Common myeloid progenitor, CD34-positive (primary cell): ENCODE data around the gene PDE8A.

Experiments
- CTCF ChIA-PET: fragments of 350-600 bp; sonication (Branson Sonifier 250); formaldehyde crosslinking; loops from one replicate; lab custom pipeline; 2021; ENCODE audit warnings: antibody characterized with exemption; lab: Charles Lee
- POLR2A ChIA-PET: fragments of 350-600 bp; sonication (Branson Sonifier 250); formaldehyde crosslinking; loops from one replicate; lab custom pipeline; 2021; ENCODE audit warnings: antibody characterized with exemption; lab: Charles Lee
- DNase-seq, 3 donors: peaks; one replicate each; pipeline versions ENCODE4 v3.0.0 to v3.0.0-alpha.2; 2013
- H3K27ac ChIP-seq, 2 experiments: 1 replicate in 1 of 2; 2 replicates in 1 of 2; pipeline ENCODE4 v1.7.0; 2013; ENCODE audit warnings: inconsistent platforms in 2 of 2, low read length in 2 of 2, mild to moderate bottlenecking in 2 of 2, low read depth in 1 of 2, moderate library complexity in 1 of 2; ENCODE audit not compliant: severe bottlenecking in 2 of 2, insufficient read depth in 1 of 2, poor library complexity in 1 of 2
- H3K27me3 ChIP-seq, 5 experiments: replicated peaks in 2 of 5; 1 replicate in 3 of 5; 2 replicates in 2 of 5; pipeline versions ENCODE4 v1.6.1 to v1.7.0; 2013; ENCODE audit warnings: low read length in 4 of 5, mild to moderate bottlenecking in 2 of 5, moderate library complexity in 2 of 5, inconsistent platforms in 1 of 5; ENCODE audit not compliant: insufficient read depth in 5 of 5, control insufficient read depth in 4 of 5
- H3K36me3 ChIP-seq, 4 experiments: 1 replicate in 2 of 4; 2 replicates in 2 of 4; pipeline versions ENCODE4 v1.6.1 to v1.7.0; 2013; ENCODE audit warnings: low read length in 3 of 4, control low read depth in 1 of 4, mild to moderate bottlenecking in 1 of 4; ENCODE audit not compliant: control insufficient read depth in 4 of 4, insufficient read depth in 4 of 4
- H3K4me1 ChIP-seq, 4 experiments: 1 replicate in 3 of 4; 2 replicates in 1 of 4; pipeline versions ENCODE4 v1.6.1 to v1.7.1; 2013; ENCODE audit warnings: low read length in 3 of 4, mild to moderate bottlenecking in 3 of 4, control low read depth in 1 of 4, inconsistent platforms in 1 of 4, moderate library complexity in 1 of 4; ENCODE audit not compliant: control insufficient read depth in 4 of 4, insufficient read depth in 4 of 4; ENCODE audit errors: control extremely low read depth in 1 of 4
- H3K4me3 ChIP-seq, 7 experiments: 1 replicate in 4 of 7; 2 replicates in 3 of 7; pipeline versions ENCODE4 v1.5.1 to v1.7.0; 2013; ENCODE audit warnings: mild to moderate bottlenecking in 7 of 7, low read length in 6 of 7, moderate library complexity in 6 of 7, inconsistent platforms in 2 of 7, low read depth in 2 of 7, control low read depth in 1 of 7; ENCODE audit not compliant: insufficient read depth in 4 of 7, control insufficient read depth in 1 of 7; ENCODE audit errors: extremely low read depth in 1 of 7
- H3K9me3 ChIP-seq, 5 experiments: 1 replicate in 4 of 5; 2 replicates in 1 of 5; pipeline versions ENCODE4 v1.6.1 to v1.7.1; 2013; ENCODE audit warnings: low read length in 4 of 5, mild to moderate bottlenecking in 2 of 5, inconsistent platforms in 1 of 5, low read depth in 1 of 5, moderate library complexity in 1 of 5; ENCODE audit not compliant: control insufficient read depth in 4 of 5, insufficient read depth in 2 of 5; ENCODE audit errors: control extremely low read depth in 1 of 5
- WGBS: methylation state at CpG from one replicate; pipeline ENCODE4 v1.1.5; 2013; ENCODE audit not compliant: insufficient coverage; 5-methylcytosine and 5-hydroxymethylcytosine counted together

PDE8A gene

GRCh38 chr15:84944861-84945260 is 36.8 kb upstream of the PDE8A start:
- H3K27me3 ChIP-seq: no peaks in the 10 kb centered on the region
- 98% methylated on average over 7 of the region's 11 CpGs for WGBS
- ChIA-PET CTCF (interaction anchor here (1.2 kb wide), 1 partner anchor 9 kb away, joined by 3 read pairs; no protein-coding TSS in a partner anchor), POLR2A (no interaction called here)
- H3K4me1 ChIP-seq: no peaks in the 10 kb centered on the region
- H3K9me3 ChIP-seq: no peaks in the 10 kb centered on the region
- no peak overlapping the region for H3K4me3 ChIP-seq
- no peak overlapping the region for H3K27ac ChIP-seq
- no peak for DNase-seq
- no peaks in the 10 kb centered on the region for H3K36me3 ChIP-seq

- Histone ChIP-seq H3K4me3 (no peak overlapping the region), H3K27me3 (no peaks in the 10 kb centered on the region), H3K36me3 (no peaks in the 10 kb centered on the region), H3K27ac (no peak overlapping the region), H3K4me1 (no peaks in the 10 kb centered on the region), H3K9me3 (no peaks in the 10 kb centered on the region)
- WGBS: 98% methylated on average over 4 of the region's 5 CpGs
- no peak for DNase-seq
- CTCF ChIA-PET: interaction anchor here (0.8 to 1.7 kb wide), 2 partner anchors 63 to 100 kb away, joined by 3 read pairs; no protein-coding TSS in a partner anchor
- POLR2A ChIA-PET: no interaction called here
Measured at GRCh38 chr15:84946772-84947489, 34.7 kb upstream of the PDE8A start.

GRCh38 chr15:84947947-84948830 is 33.5 kb upstream of the PDE8A start:
- no peak for DNase-seq
- no peak overlapping the region for H3K4me3 ChIP-seq
- H3K9me3 ChIP-seq: no peaks in the 10 kb centered on the region
- no peaks in the 10 kb centered on the region for H3K27me3 ChIP-seq
- 96% methylated on average over 3 of the region's 4 CpGs for WGBS
- H3K4me1 ChIP-seq: no peaks in the 10 kb centered on the region
- CTCF ChIA-PET: interaction anchor here (1.0 to 1.7 kb wide), 2 partner anchors 96 to 99 kb away, joined by 3 read pairs; no protein-coding TSS in a partner anchor
- POLR2A ChIA-PET: no interaction called here
- no peaks in the 10 kb centered on the region for H3K36me3 ChIP-seq
- H3K27ac ChIP-seq: no peak overlapping the region

GRCh38 chr15:84949043-84949442 is 32.6 kb upstream of the PDE8A start:
- H3K9me3 ChIP-seq: no peaks in the 10 kb centered on the region
- H3K27ac ChIP-seq: no peak overlapping the region
- no peak for DNase-seq
- no peaks in the 10 kb centered on the region for H3K36me3 ChIP-seq
- CTCF ChIA-PET: interaction anchor here (1.0 kb wide), 1 partner anchor 95 kb away, joined by 3 read pairs; no protein-coding TSS in a partner anchor
- no peaks in the 10 kb centered on the region for H3K27me3 ChIP-seq
- POLR2A ChIA-PET: no interaction called here
- WGBS: 100% methylated on average over 2 of the region's 2 CpGs
- no peak overlapping the region for H3K4me3 ChIP-seq
- no peaks in the 10 kb centered on the region for H3K4me1 ChIP-seq

- no peaks in the 10 kb centered on the region for H3K27me3 ChIP-seq
- CTCF ChIA-PET: interaction anchor here (0.6 kb wide), 1 partner anchor 645 kb away, joined by 3 read pairs; no protein-coding TSS in a partner anchor
- POLR2A ChIA-PET: no interaction called here
- DNase-seq: no peak
- WGBS: 90% methylated on average over 5 of the region's 7 CpGs
- no peaks in the 10 kb centered on the region for H3K36me3 ChIP-seq
- H3K4me3 ChIP-seq: no peak overlapping the region
- H3K9me3 ChIP-seq: no peaks in the 10 kb centered on the region
- H3K4me1 ChIP-seq: no peaks in the 10 kb centered on the region
- H3K27ac ChIP-seq: peak overlapping the region in 1 of 2 experiments; percentile 46
Measured at GRCh38 chr15:84949845-84950569, 31.6 kb upstream of the PDE8A start.

- peak overlapping the region in 1 of 2 experiments; percentile 46 for H3K27ac ChIP-seq
- no peak for DNase-seq
- ChIA-PET POLR2A (no interaction called here), CTCF (interaction anchor here (0.6 kb wide), 1 partner anchor 644 kb away, joined by 3 read pairs; no protein-coding TSS in a partner anchor)
- 96% methylated on average over 7 of the region's 7 CpGs for WGBS
- H3K4me1 ChIP-seq: peaks cover 0 to 4% (median 3%) of the 10 kb centered on the region in 4 experiments
- H3K9me3 ChIP-seq: no peaks in the 10 kb centered on the region
- no peaks in the 10 kb centered on the region for H3K27me3 ChIP-seq
- no peak overlapping the region for H3K4me3 ChIP-seq
- no peaks in the 10 kb centered on the region for H3K36me3 ChIP-seq
Measured at GRCh38 chr15:84950570-84951111, 31.0 kb upstream of the PDE8A start.
